MCF 10A (cell line): Measurements from ENCODE around the gene TRAPPC1. TPM values are rescaled to one million over a fixed set of nuclear protein-coding genes. Genes with fewer than 3 reads are reported as not detected.

Experiments used
- BruUV-seq: library from RNA; stranded (reverse); fragments of 400-500 nt; replicated peaks from 2 replicates; lab custom pipeline; 2021; lab: Mats Ljungman, UMichigan
- CTCF ChIA-PET: fragments of 300-600 bp; sonication (Branson Sonifier 250); formaldehyde crosslinking; extraction: SDS; loops from one replicate; lab custom pipeline; 2021; ENCODE audit warnings: antibody characterized with exemption, inconsistent platforms; lab: Yijun Ruan, JAX
- POLR2A ChIA-PET: fragments of 300-600, 350-650 bp; sonication (Branson Sonifier 250); formaldehyde crosslinking; extraction: SDS; loops from one replicate; lab custom pipeline; 2020; ENCODE audit warnings: antibody characterized with exemption, inconsistent platforms; lab: Yijun Ruan, JAX
- DNase-seq: peaks from one replicate; pipeline ENCODE4 v3.0.0-alpha.2; 2018; ENCODE audit not compliant: unreplicated experiment
- H3K27ac Mint-ChIP-seq: one replicate; pipeline ENCODE4 v1.8.0; 2022; ENCODE audit warnings: mild to moderate bottlenecking, low read depth, mixed read lengths; ENCODE audit not compliant: unreplicated experiment
- H3K27me3 Mint-ChIP-seq: one replicate; pipeline ENCODE4 v1.8.0; 2022; ENCODE audit warnings: mixed read lengths; ENCODE audit not compliant: insufficient read depth, unreplicated experiment
- H3K36me3 Mint-ChIP-seq: one replicate; pipeline ENCODE4 v1.8.0; 2022; ENCODE audit warnings: mild to moderate bottlenecking, moderate library complexity, mixed read lengths; ENCODE audit not compliant: insufficient read depth, unreplicated experiment
- H3K4me1 Mint-ChIP-seq: one replicate; pipeline ENCODE4 v1.8.0; 2022; ENCODE audit warnings: mixed read lengths; ENCODE audit not compliant: insufficient read depth, unreplicated experiment
- H3K4me3 Mint-ChIP-seq: one replicate; pipeline ENCODE4 v1.8.0; 2022; ENCODE audit warnings: mild to moderate bottlenecking, moderate library complexity, mixed read lengths; ENCODE audit not compliant: unreplicated experiment
- H3K9me3 Mint-ChIP-seq: one replicate; pipeline ENCODE4 v1.8.0; 2022; ENCODE audit warnings: mixed read lengths; ENCODE audit not compliant: unreplicated experiment
- CTCF ChIP-seq: fragments of 200-600 bp; IDR thresholded peaks from one replicate; pipeline ENCODE4 v1.8.0; 2022; ENCODE audit warnings: antibody characterized with exemption, mild to moderate bottlenecking; ENCODE audit not compliant: unreplicated experiment
- intact Hi-C: fragments of 100-400 bp; cut with micrococcal nuclease; formaldehyde crosslinking; loops from 2 replicates; pipeline ENCODE4 v1.14.1; 2022
- total RNA-seq: library from RNA; stranded (reverse); gene quantifications from 2 replicates; pipeline ENCODE4 v1.2.3, GENCODE V29; 2022

TRAPPC1 gene
- total RNA-seq, 1 experiment from 2014 or later, result 80.0 TPM

- intact Hi-C loops, result loop anchor here (5.0 kb wide), 2 partner anchors 53 to 113 kb away; no protein-coding TSS in a partner anchor
- DNase-seq, result no peak
- Mint-ChIP-seq H3K27ac (no peak within 1 kb of the TSS), H3K36me3 (peaks cover under 1% of the 10 kb centered on the region), H3K4me1 (peaks cover 22% of the 10 kb centered on the region), H3K27me3 (no peaks in the 10 kb centered on the region), H3K9me3 (no peaks in the 10 kb centered on the region), H3K4me3 (peak within 1 kb of the TSS; percentile 95)
- no TSS peak for BruUV-seq
- ChIA-PET POLR2A (no interaction called here), CTCF (interaction anchor here (0.8 kb wide), 1 partner anchor 148 kb away, joined by 3 read pairs; no protein-coding TSS in a partner anchor)
- no peak for TF ChIP-seq CTCF
These were observed 2.4 kb downstream of the TRAPPC1 start, which contains the start of gene KCNAB3 for GRCh38 chr17:7929158-7930023. Gene KCNAB3 (minus strand): TSS chr17:7929856. CDS start chr17:7929435, 421 bp downstream.

- no TSS peak for BruUV-seq
- peaks cover 8% of the 10 kb centered on the region for H3K4me1 Mint-ChIP-seq
- H3K27ac Mint-ChIP-seq, result no peak overlapping the region
- DNase-seq, result no peak
- no peaks in the 10 kb centered on the region for H3K36me3 Mint-ChIP-seq
- no peaks in the 10 kb centered on the region for H3K9me3 Mint-ChIP-seq
- no peaks in the 10 kb centered on the region for H3K27me3 Mint-ChIP-seq
- intact Hi-C loops, result no loop called here
- no peak overlapping the region for H3K4me3 Mint-ChIP-seq
- POLR2A ChIA-PET, result interaction anchor here (1.8 kb wide), 1 partner anchor 12 kb away, joined by 11 read pairs; the partner anchor contains the start of gene RNF227
- CTCF ChIA-PET, result no interaction called here
- TF ChIP-seq CTCF, result no peak
These were observed 4.2 kb downstream of the TRAPPC1 start for GRCh38 chr17:7927596-7927995.

GRCh38 chr17:7922845-7923628, 8.7 kb downstream of the TRAPPC1 start:
- no peak for TF ChIP-seq CTCF
- no peak overlapping the region for H3K4me3 Mint-ChIP-seq
- no peaks in the 10 kb centered on the region for H3K27me3 Mint-ChIP-seq
- H3K9me3 Mint-ChIP-seq, result no peaks in the 10 kb centered on the region
- DNase-seq, result no peak
- no TSS peak for BruUV-seq
- H3K4me1 Mint-ChIP-seq, result no peaks in the 10 kb centered on the region
- ChIA-PET POLR2A (interaction anchor here (1.5 kb wide), 1 partner anchor 10 kb away, joined by 4 read pairs; no protein-coding TSS in a partner anchor), CTCF (interaction anchor here (0.7 kb wide), 1 partner anchor 13 kb away, joined by 3 read pairs; no protein-coding TSS in a partner anchor)
- H3K27ac Mint-ChIP-seq, result peak overlapping the region; percentile 25
- intact Hi-C loops, result no loop called here
- no peaks in the 10 kb centered on the region for H3K36me3 Mint-ChIP-seq
